Measurements from ENCODE around the gene CABLES1. TPM values are rescaled to one million over a fixed set of nuclear protein-coding genes. Genes with fewer than 3 reads are reported as not detected.

CABLES1 gene
- total RNA-seq, 4 donors from 2014 or later: 0.58 to 1.6 (median 1.3) TPM

DNA sequence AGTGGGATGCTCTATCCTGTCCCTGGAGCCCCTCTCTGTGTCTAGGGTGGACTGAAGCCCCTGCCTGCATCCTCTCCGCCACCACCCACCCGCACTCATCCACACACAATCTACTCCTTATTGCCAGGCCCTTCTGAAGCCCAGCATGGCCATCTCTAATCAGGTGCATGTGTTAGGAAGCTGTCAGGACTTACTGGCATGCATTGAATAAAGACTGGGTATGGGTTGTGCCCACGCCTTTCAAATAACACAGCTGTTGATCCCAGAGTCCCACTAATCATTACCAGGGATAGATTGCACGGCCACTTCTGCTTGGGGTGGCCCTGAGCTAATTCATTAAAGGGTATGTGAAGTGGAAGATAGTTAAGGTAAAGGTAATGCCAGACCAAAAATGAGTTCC is 88.4 kb downstream of the CABLES1 start:
- no peaks in the 10 kb centered on the region for H3K9me3 ChIP-seq
- H3K27me3 ChIP-seq: no peaks in the 10 kb centered on the region
- intact Hi-C loops (cut with DNase I; ENCODE audit: low total_unique reads) (no loop called here), in situ Hi-C loops (cut with MboI; ENCODE audit: low sequenced_read_pairs in 4 of 4) (no loop called here)
- no peaks in the 10 kb centered on the region for H3K36me3 ChIP-seq
- no peak overlapping the region for H3K27ac ChIP-seq
- TF ChIP-seq POLR2A (IDR thresholded peaks at IDR 0.05): no peak
- TF ChIP-seq, protein P1, sequence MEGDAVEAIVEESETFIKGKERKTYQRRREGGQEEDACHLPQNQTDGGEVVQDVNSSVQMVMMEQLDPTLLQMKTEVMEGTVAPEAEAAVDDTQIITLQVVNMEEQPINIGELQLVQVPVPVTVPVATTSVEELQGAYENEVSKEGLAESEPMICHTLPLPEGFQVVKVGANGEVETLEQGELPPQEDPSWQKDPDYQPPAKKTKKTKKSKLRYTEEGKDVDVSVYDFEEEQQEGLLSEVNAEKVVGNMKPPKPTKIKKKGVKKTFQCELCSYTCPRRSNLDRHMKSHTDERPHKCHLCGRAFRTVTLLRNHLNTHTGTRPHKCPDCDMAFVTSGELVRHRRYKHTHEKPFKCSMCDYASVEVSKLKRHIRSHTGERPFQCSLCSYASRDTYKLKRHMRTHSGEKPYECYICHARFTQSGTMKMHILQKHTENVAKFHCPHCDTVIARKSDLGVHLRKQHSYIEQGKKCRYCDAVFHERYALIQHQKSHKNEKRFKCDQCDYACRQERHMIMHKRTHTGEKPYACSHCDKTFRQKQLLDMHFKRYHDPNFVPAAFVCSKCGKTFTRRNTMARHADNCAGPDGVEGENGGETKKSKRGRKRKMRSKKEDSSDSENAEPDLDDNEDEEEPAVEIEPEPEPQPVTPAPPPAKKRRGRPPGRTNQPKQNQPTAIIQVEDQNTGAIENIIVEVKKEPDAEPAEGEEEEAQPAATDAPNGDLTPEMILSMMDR (IDR thresholded peaks at IDR 0.05 in 4 of 5, conservative IDR thresholded peaks at IDR 0.05 in 1 of 5): no peak
- ATAC-seq: no peak
- H3K4me3 ChIP-seq: no peak overlapping the region
- DNase-seq: no peak
- H3K4me1 ChIP-seq: peaks cover 14 to 18% of the 10 kb centered on the region in 2 donors

DNA sequence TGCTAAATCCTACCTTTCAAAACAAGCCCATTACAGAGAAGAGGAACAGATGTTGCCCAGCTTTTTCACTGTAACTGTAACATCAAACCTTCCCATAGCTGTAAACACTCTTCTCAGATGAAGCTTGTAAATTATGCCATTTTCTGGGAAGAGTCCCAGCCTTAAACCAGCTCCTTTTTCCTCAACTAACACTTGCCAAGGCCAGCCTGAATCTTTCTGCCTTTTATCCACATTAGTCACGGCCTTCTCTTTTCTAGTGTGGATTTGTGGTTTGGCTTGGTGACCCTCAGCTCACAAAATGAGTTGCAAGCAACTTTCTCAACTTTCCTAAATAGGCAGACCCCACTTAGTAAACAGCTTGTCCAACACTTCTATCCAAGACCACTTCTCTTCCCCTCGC is 90.2 kb downstream of the CABLES1 start:
- intact Hi-C loops (cut with DNase I; ENCODE audit: low total_unique reads): loop anchor here (5.0 kb wide), 1 partner anchor 132 kb away; no protein-coding TSS in a partner anchor
- ATAC-seq (peak; percentile 39 to 57), DNase-seq (peak in 1 of 2 donors; percentile 19)
- TF ChIP-seq POLR2A (IDR thresholded peaks at IDR 0.05): no peak
- TF ChIP-seq, protein P1 (IDR thresholded peaks at IDR 0.05 in 4 of 5, conservative IDR thresholded peaks at IDR 0.05 in 1 of 5): no peak
- no peaks in the 10 kb centered on the region for H3K36me3 ChIP-seq
- no peaks in the 10 kb centered on the region for H3K27me3 ChIP-seq
- in situ Hi-C loops (cut with MboI; ENCODE audit: low sequenced_read_pairs in 4 of 4): loop anchor here in 1 of 4 donors (25.0 kb wide), 1 partner anchor 212 kb away; a partner anchor contains a TSS
- H3K9me3 ChIP-seq: no peaks in the 10 kb centered on the region
- no peak overlapping the region for H3K4me3 ChIP-seq
- H3K4me1 ChIP-seq: peaks cover 14 to 18% of the 10 kb centered on the region in 2 donors
- H3K27ac ChIP-seq: peak overlapping the region; percentile 34 to 59 (median 50)

DNA sequence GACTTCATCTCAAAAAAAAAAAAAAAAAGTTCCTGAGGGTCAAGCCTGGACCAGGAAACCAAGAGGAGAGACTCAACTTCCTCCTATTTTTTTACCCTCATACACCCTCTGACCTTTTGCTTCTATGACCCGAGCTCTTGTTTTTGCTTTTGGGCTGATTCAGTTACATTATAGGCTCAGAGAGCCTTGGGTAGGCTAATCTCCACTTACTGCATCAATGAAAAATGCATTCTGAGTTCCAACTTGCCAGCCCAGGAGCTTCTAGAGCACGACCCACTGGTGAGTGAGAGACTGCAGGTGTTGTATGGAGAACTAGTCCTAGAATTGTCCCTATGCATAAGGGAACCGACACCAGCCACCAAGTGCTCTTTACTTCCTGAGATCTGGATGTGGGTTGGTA is 91.1 kb downstream of the CABLES1 start:
- DNase-seq: no peak
- no peak for ATAC-seq
- H3K36me3 ChIP-seq: no peaks in the 10 kb centered on the region
- no peaks in the 10 kb centered on the region for H3K27me3 ChIP-seq
- intact Hi-C loops (cut with DNase I; ENCODE audit: low total_unique reads) (loop anchor here (5.0 kb wide), 1 partner anchor 131 kb away; no protein-coding TSS in a partner anchor), in situ Hi-C loops (cut with MboI; ENCODE audit: low sequenced_read_pairs in 4 of 4) (loop anchor here in 1 of 4 donors (25.0 kb wide), 1 partner anchor 211 kb away; a partner anchor contains a TSS)
- no peaks in the 10 kb centered on the region for H3K9me3 ChIP-seq
- peak overlapping the region; percentile 50 to 64 (median 55) for H3K27ac ChIP-seq
- peaks cover 14 to 22% of the 10 kb centered on the region in 2 donors for H3K4me1 ChIP-seq
- no peak overlapping the region for H3K4me3 ChIP-seq
- TF ChIP-seq, protein P1 (IDR thresholded peaks at IDR 0.05 in 4 of 5, conservative IDR thresholded peaks at IDR 0.05 in 1 of 5): no peak
- no peak for TF ChIP-seq POLR2A (IDR thresholded peaks at IDR 0.05)

DNA sequence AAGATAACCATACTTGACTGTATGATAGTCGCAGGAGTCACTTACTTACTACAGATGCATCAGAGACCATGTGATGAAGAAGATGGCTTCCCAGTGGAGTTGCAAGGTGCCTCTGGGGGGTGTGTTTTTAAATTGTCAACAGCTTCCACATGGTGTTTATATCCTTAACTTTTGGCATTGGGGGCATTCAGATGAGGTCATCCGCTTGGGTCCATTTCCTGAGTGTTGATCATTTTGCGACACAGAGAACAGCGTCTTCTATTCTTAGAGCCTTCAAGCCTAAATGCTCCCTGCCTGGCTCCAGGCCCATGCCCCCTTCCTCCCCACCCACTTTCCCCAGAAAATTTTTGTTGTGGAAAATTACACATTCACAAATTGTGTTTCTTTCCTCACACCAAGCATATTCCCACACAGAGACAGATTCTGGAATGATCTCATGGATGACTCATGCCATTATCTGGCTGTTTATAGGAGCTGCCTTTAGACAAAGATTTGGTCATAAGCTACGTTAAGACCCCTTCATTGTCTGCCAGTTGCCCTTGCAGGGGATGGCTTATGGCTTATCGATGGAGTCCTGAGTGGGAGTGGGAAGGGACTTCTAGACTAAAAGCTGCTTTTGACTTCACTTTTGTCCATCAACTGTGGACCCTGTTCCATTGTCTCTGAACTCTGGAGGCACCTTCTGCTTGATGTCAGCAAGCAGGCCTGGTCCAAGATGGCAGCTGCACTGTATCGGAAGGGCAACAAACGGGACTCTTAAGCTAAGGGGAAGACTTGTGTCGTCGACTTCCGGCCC is 91.8 kb downstream of the CABLES1 start:
- Histone ChIP-seq H3K9me3 (no peaks in the 10 kb centered on the region), H3K27me3 (no peaks in the 10 kb centered on the region), H3K27ac (peak overlapping the region; percentile 50 to 64 (median 55)), H3K36me3 (no peaks in the 10 kb centered on the region), H3K4me1 (peaks cover 14 to 22% of the 10 kb centered on the region in 2 donors), H3K4me3 (no peak overlapping the region)
- intact Hi-C loops (cut with DNase I; ENCODE audit: low total_unique reads) (loop anchor here (5.0 kb wide), 1 partner anchor 130 kb away; no protein-coding TSS in a partner anchor), in situ Hi-C loops (cut with MboI; ENCODE audit: low sequenced_read_pairs in 4 of 4) (loop anchor here in 1 of 4 donors (25.0 kb wide), 1 partner anchor 210 kb away; a partner anchor contains a TSS)
- TF ChIP-seq POLR2A (IDR thresholded peaks at IDR 0.05): no peak
- TF ChIP-seq, protein P1 (IDR thresholded peaks at IDR 0.05 in 4 of 5, conservative IDR thresholded peaks at IDR 0.05 in 1 of 5): no peak
- peak; percentile 45 to 51 for ATAC-seq
- DNase-seq: peak in 1 of 2 donors; percentile 30
